Activated CD8-positive, alpha-beta memory T cell treated with anti-CD3 and anti-CD28 coated beads, Interleukin-2, amount 50 U/mL, for 24 hours (primary cell): ENCODE results near the gene PNPLA6.

Experiments
- DNase-seq: peaks from one replicate; pipeline ENCODE4 v3.0.0-alpha.2; 2020; ENCODE audit errors: extremely low read depth

The PNPLA6 gene

DNA sequence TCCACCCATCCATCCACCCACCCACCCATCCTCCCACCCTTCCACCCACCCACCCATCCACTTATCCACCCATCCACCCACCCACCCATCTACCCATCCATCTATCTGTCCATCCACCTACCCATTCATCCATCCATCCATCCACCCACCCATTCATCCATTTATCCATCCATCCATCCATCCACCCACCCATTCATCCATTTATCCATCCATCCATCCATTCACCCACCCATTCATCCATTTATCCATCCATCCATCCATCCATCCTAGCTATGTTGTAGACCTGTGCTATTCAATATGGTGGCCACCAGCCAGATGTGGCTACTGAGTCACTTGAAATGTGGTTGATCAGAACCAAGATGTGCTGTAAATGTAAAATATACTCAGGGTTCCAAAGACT lies 65.2 kb downstream of the PNPLA6 start:
- DNase-seq = no peak

DNA sequence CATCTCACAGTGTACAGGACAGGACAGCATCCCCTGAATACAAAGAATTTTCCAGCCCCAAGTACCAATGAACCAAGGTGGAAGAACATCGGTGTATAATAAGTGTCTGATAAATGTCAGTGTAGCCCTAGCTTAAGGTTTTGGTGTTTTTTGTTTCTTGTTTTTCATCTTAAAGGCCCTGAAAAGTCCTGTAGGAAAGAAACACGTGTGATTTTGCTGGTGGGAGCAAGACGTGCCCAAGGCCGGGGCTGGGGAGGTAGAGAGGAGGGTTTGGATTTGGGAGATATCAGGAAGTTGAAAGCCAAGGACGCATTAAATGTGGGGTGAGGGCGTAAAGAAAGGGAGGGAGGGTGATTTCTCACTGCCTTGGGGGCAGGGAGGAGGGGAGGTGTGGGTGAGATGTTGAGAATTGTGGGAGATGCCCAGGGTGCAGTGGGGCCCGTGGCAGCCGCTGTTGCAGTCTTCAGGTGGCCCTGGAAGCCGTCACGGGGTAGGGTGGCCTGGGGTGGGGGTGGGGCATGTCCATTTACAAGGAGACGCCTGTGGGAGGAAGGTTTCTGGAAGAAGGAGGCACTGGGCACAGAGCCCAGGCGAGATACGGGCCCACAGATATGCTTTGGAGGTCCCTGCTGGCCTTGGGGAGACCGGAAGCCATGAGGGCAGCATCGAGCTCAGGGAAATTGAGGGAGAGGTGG lies 66.9 kb downstream of the PNPLA6 start:
- DNase-seq = no peak

DNA sequence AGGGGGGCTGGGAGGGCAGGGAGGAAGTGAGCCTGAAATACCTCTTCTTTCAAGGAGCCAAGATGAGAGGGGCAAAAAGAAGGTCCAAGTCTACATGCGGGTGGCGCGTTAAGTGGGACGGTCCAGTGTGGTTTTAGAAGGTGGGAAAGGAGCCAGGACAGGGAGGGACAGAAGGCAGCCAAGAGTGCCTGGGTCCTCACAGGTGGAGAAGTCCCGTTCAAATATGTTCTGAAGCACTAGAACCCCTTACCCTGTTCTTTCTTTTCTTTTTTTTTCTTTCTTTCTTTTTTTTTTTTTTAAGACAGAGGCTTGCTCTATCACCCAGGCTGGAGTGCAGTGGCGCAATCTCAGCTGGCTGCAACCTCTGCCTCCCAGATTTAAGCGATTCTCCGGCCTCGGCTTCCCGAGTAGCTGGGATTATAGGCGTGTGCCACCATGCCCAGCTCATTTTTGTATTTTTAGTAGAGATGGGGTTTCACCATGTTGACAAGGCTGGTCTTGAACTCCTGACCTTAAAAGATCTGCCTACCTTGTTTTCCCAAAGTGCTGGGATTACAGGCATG lies 67.5 kb downstream of the PNPLA6 start:
- no peak for DNase-seq

DNA sequence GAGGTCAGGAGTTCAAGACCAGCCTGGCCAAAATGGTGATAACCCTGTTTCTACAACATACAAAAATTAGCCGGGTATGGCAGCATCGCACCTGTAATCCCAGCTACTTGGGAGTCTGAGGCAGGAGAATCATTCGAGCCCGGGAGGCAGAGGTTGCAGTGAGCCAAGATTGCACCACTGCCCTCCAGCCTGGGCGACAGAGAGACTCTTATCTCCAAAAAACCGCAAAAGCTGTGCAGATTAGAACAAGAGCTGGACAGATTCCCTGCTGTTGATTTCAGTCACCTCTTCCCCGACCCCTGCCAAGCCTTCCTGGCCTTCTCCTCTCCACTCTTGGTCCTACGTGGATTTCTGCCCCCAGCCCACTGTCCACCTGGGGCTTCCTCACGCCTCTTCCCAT lies 68.4 kb downstream of the PNPLA6 start:
- DNase-seq = no peak

DNA sequence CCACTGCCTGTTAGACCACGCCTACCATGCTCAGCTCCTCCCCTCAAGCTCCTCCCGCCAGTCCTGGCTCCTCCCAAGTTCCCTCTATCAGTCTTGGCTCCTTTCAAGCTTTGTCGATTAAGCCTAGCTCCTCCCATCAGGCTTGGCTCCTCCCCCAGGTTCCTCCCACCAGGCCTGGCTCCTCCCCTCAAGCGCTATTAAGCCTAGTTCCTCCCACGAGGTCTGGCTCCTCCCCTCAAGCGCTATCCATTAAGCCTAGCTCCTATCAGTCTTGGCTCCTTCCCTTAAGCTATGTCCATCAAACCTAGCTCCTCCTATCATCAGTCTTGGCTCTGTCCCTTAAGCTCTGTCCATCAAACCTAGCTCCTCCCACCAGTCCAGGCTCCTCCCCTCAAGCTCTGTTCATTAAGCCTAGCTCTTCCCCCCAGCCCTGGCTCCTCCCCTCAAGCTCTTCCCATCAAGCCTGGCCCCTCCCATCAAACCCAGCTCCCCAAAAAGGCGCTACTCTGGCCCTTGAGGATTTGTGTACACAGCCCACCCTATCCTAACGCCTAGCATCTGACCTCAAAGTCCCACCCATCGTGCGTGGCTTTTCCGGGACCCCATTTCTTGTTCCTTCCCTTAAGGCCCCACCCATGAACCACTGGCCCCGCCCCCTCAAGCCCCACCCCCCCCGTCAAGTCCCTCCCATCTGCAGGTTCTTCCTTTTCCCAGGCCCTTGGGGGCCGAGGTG lies 70.1 kb downstream of the PNPLA6 start:
- no peak for DNase-seq

DNA sequence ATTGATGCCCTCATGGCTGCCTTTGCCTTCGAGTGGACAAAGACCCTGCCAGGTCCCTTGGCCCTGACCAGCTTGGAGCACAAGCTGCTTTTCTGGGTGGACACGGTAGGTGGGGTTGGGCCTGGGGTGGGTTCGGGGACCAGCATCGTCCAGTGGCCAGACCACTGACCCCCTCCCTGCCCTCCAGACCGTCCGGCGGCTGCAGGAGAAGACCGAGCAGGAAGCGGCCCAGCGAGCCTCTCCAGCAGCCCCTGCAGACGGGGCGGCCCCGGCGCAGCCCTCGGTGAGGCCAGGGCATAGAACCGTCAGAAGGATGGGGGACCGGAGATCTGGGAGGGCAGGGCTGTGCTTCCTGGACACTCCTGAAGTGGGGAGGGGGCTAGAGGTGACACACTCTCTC lies 70.8 kb downstream of the PNPLA6 start:
- DNase-seq = no peak

DNA sequence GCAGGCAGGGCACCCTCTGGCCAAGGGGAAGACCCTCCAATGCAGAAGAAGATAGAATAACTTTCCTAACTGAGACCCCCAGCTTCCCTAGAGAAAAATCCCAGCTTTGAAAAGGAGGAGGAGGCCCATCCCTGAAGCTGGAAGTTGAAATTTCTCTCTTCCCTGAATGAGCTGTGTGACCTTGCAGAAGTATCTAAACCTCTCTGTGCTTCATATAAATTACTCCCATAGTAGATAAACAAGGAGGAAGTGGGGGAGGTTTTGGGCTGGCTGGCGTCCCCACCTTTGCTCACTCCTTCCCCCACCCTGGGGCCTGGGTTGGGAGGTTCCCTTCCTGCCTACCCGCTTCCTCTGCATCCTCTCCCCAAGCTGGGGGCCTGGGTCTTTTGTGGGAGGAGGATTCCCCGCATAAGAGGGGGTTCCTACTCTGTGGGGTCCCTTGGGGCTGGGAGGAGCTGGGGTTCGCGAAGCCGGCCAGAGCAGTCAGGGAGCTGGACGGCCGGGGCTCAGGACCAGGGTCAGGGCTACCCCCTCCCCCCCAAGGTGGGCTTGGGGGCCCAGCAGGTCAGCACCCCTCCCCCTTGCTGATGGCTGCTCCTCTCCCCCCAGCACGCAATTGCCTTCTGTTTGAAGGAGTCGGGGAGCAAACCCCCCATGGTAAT lies 71.8 kb downstream of the PNPLA6 start:
- DNase-seq = no peak

DNA sequence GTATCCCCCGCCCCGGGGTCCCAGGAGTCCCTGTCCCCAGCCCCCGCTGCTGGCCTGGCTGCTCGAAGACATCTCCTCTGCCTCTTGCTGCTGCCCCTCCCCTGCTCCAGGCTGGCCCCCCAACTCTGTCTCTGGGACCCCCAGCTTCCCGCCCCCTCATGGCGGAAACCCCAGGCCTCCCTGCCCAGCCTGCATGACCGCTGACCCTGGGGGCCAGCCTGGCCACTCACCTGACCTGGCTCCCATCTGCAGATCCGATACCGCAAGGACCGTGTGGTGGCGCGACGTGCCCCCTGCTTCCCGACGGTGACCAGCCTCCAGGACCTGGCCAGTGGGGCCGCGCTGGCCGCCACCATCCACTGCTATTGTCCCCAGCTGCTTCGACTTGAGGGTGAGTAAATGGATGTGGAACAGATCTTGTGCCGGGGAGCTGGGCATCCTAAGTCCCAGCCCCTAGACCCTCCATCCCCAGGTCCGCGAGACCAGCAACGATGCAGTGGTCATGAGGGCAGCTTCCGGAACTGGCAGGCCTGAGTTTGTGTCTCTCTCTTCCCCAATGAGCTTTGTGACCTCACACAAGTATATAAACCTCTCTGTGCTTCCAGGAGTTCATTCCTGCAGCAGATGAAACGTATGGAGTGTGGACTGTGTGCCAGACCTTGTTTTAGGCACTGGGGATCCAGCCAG lies 72.5 kb downstream of the PNPLA6 start:
- DNase-seq = no peak

DNA sequence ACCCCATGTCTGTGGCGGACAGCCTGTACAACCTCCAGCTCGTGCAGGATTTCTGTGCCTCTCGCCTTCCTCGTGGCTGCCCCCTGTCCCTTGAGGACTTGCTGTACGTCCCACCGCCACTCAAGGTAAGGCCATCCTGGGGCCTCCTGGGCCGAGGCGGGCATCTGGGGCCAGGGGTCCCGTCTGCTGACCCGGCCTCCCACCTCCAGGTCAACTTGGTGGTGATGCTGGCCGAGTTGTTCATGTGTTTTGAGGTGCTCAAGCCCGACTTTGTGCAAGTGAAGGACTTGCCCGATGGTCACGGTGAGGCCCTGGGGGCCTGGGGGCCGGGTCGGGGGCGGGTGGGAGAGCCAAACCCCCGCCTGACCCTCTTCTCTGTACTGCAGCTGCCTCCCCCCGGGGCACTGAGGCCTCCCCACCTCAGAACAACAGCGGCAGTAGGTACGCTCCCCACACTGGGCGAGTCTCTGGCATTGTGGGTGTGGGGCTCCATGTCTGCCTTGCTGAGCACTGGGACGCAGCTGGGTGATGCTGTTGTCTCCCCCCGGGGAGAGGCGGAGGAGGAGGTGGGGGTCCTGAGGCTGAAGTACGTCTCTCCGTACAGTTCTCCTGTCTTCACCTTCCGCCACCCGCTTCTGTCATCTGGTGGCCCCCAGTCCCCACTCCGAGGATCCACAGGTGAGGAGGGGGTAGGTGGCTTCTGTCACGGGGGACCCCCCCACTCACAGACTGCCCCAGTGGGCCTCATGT lies 75.1 kb downstream of the PNPLA6 start:
- no peak for DNase-seq
